Fibroblast of lung (primary cell): ENCODE results near the gene OSCAR. TPM values are rescaled to one million over a fixed set of nuclear protein-coding genes. Genes with fewer than 3 reads are reported as not detected.

ENCODE experiments used
- DNase-seq, 2 donors: peaks; one replicate each; pipeline versions ENCODE4 v3.0.0 to v3.0.0-alpha.2; 2010; ENCODE audit warnings: low read depth in 2 of 2
- H2AFZ ChIP-seq: 2 replicates; pipeline ENCODE4 v1.5.1; 2012; ENCODE audit warnings: low read length, control low read depth, inconsistent platforms
- H3K27ac ChIP-seq: 2 replicates; pipeline ENCODE4 v1.5.1; 2011; ENCODE audit warnings: low read length, control low read depth; ENCODE audit not compliant: insufficient read depth
- H3K27me3 ChIP-seq: 2 replicates; pipeline ENCODE4 v1.5.1; 2011; ENCODE audit warnings: mild to moderate bottlenecking, low read length; ENCODE audit not compliant: control insufficient read depth, insufficient read depth
- H3K36me3 ChIP-seq: 2 replicates; pipeline ENCODE4 v1.5.1; 2011; ENCODE audit warnings: low read length; ENCODE audit not compliant: control insufficient read depth, insufficient read depth
- H3K4me1 ChIP-seq: 2 replicates; pipeline ENCODE4 v1.5.1; 2011; ENCODE audit warnings: low read length; ENCODE audit not compliant: control insufficient read depth, insufficient read depth; ENCODE audit errors: extremely low read depth
- H3K4me2 ChIP-seq: 2 replicates; pipeline ENCODE4 v1.5.1; 2011; ENCODE audit warnings: low read length, control low read depth; ENCODE audit not compliant: insufficient read depth; ENCODE audit errors: extremely low read depth
- H3K4me3 ChIP-seq, 4 experiments: fragments of 200-600 bp in 1 of 4; sonication (generic) in 1 of 4; replicated peaks in 1 of 4; 2 replicates each; pipeline ENCODE4 v1.5.1; 2011 to 2016; ENCODE audit warnings: low read length in 4 of 4, low read depth in 3 of 4, mild to moderate bottlenecking in 3 of 4, control low read depth in 2 of 4, inconsistent platforms in 1 of 4, mixed read lengths in 1 of 4; ENCODE audit not compliant: insufficient read depth in 1 of 4; ENCODE audit errors: control extremely low read depth in 1 of 4
- H3K79me2 ChIP-seq: 2 replicates; pipeline ENCODE4 v1.5.1; 2012; ENCODE audit warnings: mild to moderate bottlenecking, low read length, inconsistent platforms; ENCODE audit not compliant: control insufficient read depth, insufficient read depth
- H3K9ac ChIP-seq: 2 replicates; pipeline ENCODE4 v1.5.1; 2011; ENCODE audit warnings: mild to moderate bottlenecking, low read length, control low read depth; ENCODE audit not compliant: insufficient read depth
- H3K9me3 ChIP-seq: 2 replicates; pipeline ENCODE4 v1.5.1; 2012; ENCODE audit warnings: low read depth, low read length; ENCODE audit not compliant: control insufficient read depth, insufficient read depth
- H4K20me1 ChIP-seq: 2 replicates; pipeline ENCODE4 v1.5.1; 2011; ENCODE audit warnings: low read length; ENCODE audit not compliant: control insufficient read depth, insufficient read depth; ENCODE audit errors: extremely low read depth
- EZH2 ChIP-seq: IDR thresholded peaks from 2 replicates; pipeline ENCODE4 v1.5.1; 2012; ENCODE audit warnings: low read length, control low read depth, mild to moderate bottlenecking; ENCODE audit errors: missing control alignments
- polyA plus RNA-seq, 2 donors: library from polyadenylated mRNA; depleted of rRNA in 1 of 2; stranded (reverse) in 1 of 2; unstranded in 1 of 2; fragments of >200 nt; gene quantifications; 2 replicates each; pipeline ENCODE4 v1.2.1, GENCODE V29; 2011 to 2012; ENCODE audit warnings: missing spikeins in 1 of 2
- total RNA-seq: library from RNA; depleted of rRNA; stranded (reverse); fragments of >200 nt; gene quantifications from 2 replicates; pipeline ENCODE4 v1.2.1, GENCODE V29; 2014
- TF ChIP-seq, protein P1 (sequence below), 2 donors: IDR thresholded peaks in 1 of 2; conservative IDR thresholded peaks in 1 of 2; 1 replicate in 1 of 2; 2 replicates in 1 of 2; pipeline ENCODE4 v1.5.1; 2011 to 2012; ENCODE audit warnings: low read length in 2 of 2, control low read depth in 1 of 2, inconsistent platforms in 1 of 2, low read depth in 1 of 2, mild to moderate bottlenecking in 1 of 2

The OSCAR gene
- total and polyA plus RNA-seq, 2 donors (not counting 1 experiment from before 2014, with no cell fraction given): under 0.01 to 0.14 TPM

- no peaks in the 10 kb centered on the region for H3K79me2 ChIP-seq
- no peak overlapping the region for H3K9ac ChIP-seq
- no peak overlapping the region for H3K4me2 ChIP-seq
- no peak overlapping the region for H2AFZ ChIP-seq
- H4K20me1 ChIP-seq: no peaks in the 10 kb centered on the region
- no peak overlapping the region for H3K27ac ChIP-seq
- no peak for TF ChIP-seq EZH2
- TF ChIP-seq, protein P1, sequence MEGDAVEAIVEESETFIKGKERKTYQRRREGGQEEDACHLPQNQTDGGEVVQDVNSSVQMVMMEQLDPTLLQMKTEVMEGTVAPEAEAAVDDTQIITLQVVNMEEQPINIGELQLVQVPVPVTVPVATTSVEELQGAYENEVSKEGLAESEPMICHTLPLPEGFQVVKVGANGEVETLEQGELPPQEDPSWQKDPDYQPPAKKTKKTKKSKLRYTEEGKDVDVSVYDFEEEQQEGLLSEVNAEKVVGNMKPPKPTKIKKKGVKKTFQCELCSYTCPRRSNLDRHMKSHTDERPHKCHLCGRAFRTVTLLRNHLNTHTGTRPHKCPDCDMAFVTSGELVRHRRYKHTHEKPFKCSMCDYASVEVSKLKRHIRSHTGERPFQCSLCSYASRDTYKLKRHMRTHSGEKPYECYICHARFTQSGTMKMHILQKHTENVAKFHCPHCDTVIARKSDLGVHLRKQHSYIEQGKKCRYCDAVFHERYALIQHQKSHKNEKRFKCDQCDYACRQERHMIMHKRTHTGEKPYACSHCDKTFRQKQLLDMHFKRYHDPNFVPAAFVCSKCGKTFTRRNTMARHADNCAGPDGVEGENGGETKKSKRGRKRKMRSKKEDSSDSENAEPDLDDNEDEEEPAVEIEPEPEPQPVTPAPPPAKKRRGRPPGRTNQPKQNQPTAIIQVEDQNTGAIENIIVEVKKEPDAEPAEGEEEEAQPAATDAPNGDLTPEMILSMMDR (conservative IDR thresholded peaks at IDR 0.05 in 1 of 2, IDR thresholded peaks at IDR 0.05 in 1 of 2; ENCODE audit: low read depth in 1 of 2, low read length in 2 of 2): no peak
- H3K9me3 ChIP-seq: no peaks in the 10 kb centered on the region
- no peaks in the 10 kb centered on the region for H3K27me3 ChIP-seq
- H3K36me3 ChIP-seq: peaks cover 28% of the 10 kb centered on the region
- DNase-seq: no peak
- no peak overlapping the region for H3K4me3 ChIP-seq
- H3K4me1 ChIP-seq: no peaks in the 10 kb centered on the region
These were observed 23.8 kb upstream of the OSCAR start for GRCh38 chr19:54124393-54124792.

GRCh38 chr19:54123682-54124081 lies 23.1 kb upstream of the OSCAR start:
- Histone ChIP-seq H3K9ac (no peak overlapping the region), H2AFZ (no peak overlapping the region), H4K20me1 (no peaks in the 10 kb centered on the region), H3K4me1 (no peaks in the 10 kb centered on the region), H3K36me3 (peaks cover 22% of the 10 kb centered on the region), H3K4me2 (no peak overlapping the region), H3K27me3 (no peaks in the 10 kb centered on the region), H3K79me2 (no peaks in the 10 kb centered on the region), H3K9me3 (no peaks in the 10 kb centered on the region), H3K27ac (no peak overlapping the region), H3K4me3 (no peak overlapping the region)
- DNase-seq: no peak
- TF ChIP-seq EZH2: no peak
- TF ChIP-seq, protein P1 (conservative IDR thresholded peaks at IDR 0.05 in 1 of 2, IDR thresholded peaks at IDR 0.05 in 1 of 2; ENCODE audit: low read depth in 1 of 2, low read length in 2 of 2): no peak

DNA sequence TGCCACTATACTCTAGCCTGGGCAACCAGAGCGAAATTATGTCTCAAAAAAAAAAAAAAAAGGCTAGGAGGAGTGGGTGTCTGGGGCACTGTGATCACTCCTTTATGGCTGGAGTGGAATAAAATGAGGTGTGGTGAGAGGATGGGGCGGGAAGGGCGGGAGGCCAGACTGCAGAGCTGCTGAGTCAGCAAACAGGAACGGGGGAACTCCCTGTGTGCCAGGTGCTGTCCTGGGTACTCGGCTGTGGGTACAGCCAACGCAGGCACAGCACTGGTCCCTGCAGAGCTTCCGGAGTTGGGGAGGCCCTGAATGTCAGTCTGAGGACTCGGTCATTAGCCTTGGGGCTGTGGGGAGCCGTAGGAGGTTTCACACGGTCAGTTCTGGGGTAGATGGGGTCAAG lies 20.7 kb upstream of the OSCAR start:
- H3K27me3 ChIP-seq: no peaks in the 10 kb centered on the region
- H3K36me3 ChIP-seq: peaks cover 16% of the 10 kb centered on the region
- H3K4me2 ChIP-seq: no peak overlapping the region

More for the DNA sequence above, 20.7 kb upstream of the OSCAR start:
- Histone ChIP-seq H3K4me1 (peaks cover 2% of the 10 kb centered on the region), H4K20me1 (no peaks in the 10 kb centered on the region), H2AFZ (no peak overlapping the region), H3K79me2 (peaks cover 12% of the 10 kb centered on the region), H3K4me3 (no peak overlapping the region), H3K9ac (no peak overlapping the region), H3K27ac (no peak overlapping the region), H3K9me3 (no peaks in the 10 kb centered on the region)
- DNase-seq: no peak
- TF ChIP-seq, protein P1 (conservative IDR thresholded peaks at IDR 0.05 in 1 of 2, IDR thresholded peaks at IDR 0.05 in 1 of 2; ENCODE audit: low read depth in 1 of 2, low read length in 2 of 2): no peak
- no peak for TF ChIP-seq EZH2
